LNCaP clone FGC (cell line): ENCODE results near the gene RNF39.
"Not testable (repeated sequence)": the region's sequence is repeated elsewhere in the genome, so short reads cannot be mapped to it uniquely, and the experiment has no call there.

Experiments
- DNase-seq: peaks from one replicate; pipeline ENCODE4 v3.0.0-alpha.2; 2011; ENCODE audit warnings: low read depth
- H3K4me3 ChIP-seq: 2 replicates; pipeline ENCODE4 v1.5.1; 2011; ENCODE audit warnings: mild to moderate bottlenecking, low read depth, low read length, control low read depth
- CTCF ChIP-seq: IDR thresholded peaks from 2 replicates; pipeline ENCODE4 v1.5.1; 2012; ENCODE audit warnings: mild to moderate bottlenecking; ENCODE audit not compliant: control insufficient read depth, insufficient read depth; ENCODE audit errors: extremely low read depth

RNF39 gene

GRCh38 chr6:30025186-30025585, 50.4 kb downstream of the RNF39 start:
- no peak for TF ChIP-seq CTCF
- no peak overlapping the region for H3K4me3 ChIP-seq
- DNase-seq: no peak

- not testable (repeated sequence) for DNase-seq, H3K4me3 ChIP-seq
Measured at GRCh38 chr6:30022712-30023111, 52.9 kb downstream of the RNF39 start.

- TF ChIP-seq CTCF: no peak
- DNase-seq: no peak
- no peak overlapping the region for H3K4me3 ChIP-seq
Measured at GRCh38 chr6:30022189-30022588, 53.4 kb downstream of the RNF39 start.

GRCh38 chr6:30020626-30021025, 54.9 kb downstream of the RNF39 start:
- no peak overlapping the region for H3K4me3 ChIP-seq
- TF ChIP-seq CTCF: no peak
- no peak for DNase-seq
